CD14-positive monocyte (primary cell): ENCODE data around the gene TTC29. TPM values are rescaled to one million over a fixed set of nuclear protein-coding genes. Genes with fewer than 3 reads are reported as not detected.

Experiments
- DNase-seq, 3 donors: peaks; one replicate each; pipeline ENCODE4 v3.0.0-alpha.2; 2011 to 2022
- H2AFZ ChIP-seq: 2 replicates; pipeline ENCODE4 v1.6.0; 2012; ENCODE audit warnings: mild to moderate bottlenecking, low read depth, low read length, inconsistent platforms; ENCODE audit not compliant: insufficient read depth, poor library complexity, severe bottlenecking
- H3K27ac ChIP-seq, 2 donors: 1 replicate in 1 of 2; 2 replicates in 1 of 2; pipeline ENCODE4 v1.5.1; 2012 to 2013; ENCODE audit warnings: low read length in 2 of 2, control low read depth in 1 of 2, inconsistent platforms in 1 of 2, low read depth in 1 of 2, mild to moderate bottlenecking in 1 of 2
- H3K27me3 ChIP-seq, 2 donors: one replicate each; pipeline versions ENCODE4 v1.6.0 to v1.6.1; 2011 to 2013; ENCODE audit warnings: low read length in 2 of 2; ENCODE audit not compliant: control insufficient read depth in 2 of 2, insufficient read depth in 2 of 2
- H3K36me3 ChIP-seq, 2 donors: replicated peaks in 1 of 2; 1 replicate in 1 of 2; 2 replicates in 1 of 2; pipeline versions ENCODE4 v1.5.1 to v1.6.1; 2012 to 2013; ENCODE audit warnings: low read length in 2 of 2, control low read depth in 1 of 2, inconsistent platforms in 1 of 2, mild to moderate bottlenecking in 1 of 2; ENCODE audit not compliant: insufficient read depth in 2 of 2, control insufficient read depth in 1 of 2
- H3K4me1 ChIP-seq, 2 donors: 1 replicate in 1 of 2; 2 replicates in 1 of 2; pipeline versions ENCODE4 v1.5.1 to v1.6.1; 2012 to 2013; ENCODE audit warnings: low read length in 2 of 2, control low read depth in 1 of 2, inconsistent platforms in 1 of 2, mild to moderate bottlenecking in 1 of 2, moderate library complexity in 1 of 2; ENCODE audit not compliant: insufficient read depth in 2 of 2, control insufficient read depth in 1 of 2
- H3K4me2 ChIP-seq: replicated peaks from 2 replicates; pipeline ENCODE3; 2012; ENCODE audit warnings: low read length, moderate library complexity, mild to moderate bottlenecking; ENCODE audit not compliant: poor library complexity, severe bottlenecking; ENCODE audit errors: extremely low read depth
- H3K4me3 ChIP-seq, 3 experiments: fragments of 200-600 bp in 1 of 3; sonication (generic) in 1 of 3; replicated peaks in 1 of 3; 1 replicate in 2 of 3; 2 replicates in 1 of 3; pipeline ENCODE4 v1.5.1; 2011 to 2013; ENCODE audit warnings: low read length in 3 of 3, mild to moderate bottlenecking in 3 of 3, control low read depth in 2 of 3, low read depth in 2 of 3, inconsistent platforms in 1 of 3, moderate library complexity in 1 of 3
- H3K79me2 ChIP-seq: 2 replicates; pipeline ENCODE4 v1.6.0; 2012; ENCODE audit warnings: mild to moderate bottlenecking, control low read depth, inconsistent platforms, low read length, moderate library complexity; ENCODE audit not compliant: insufficient read depth
- H3K9ac ChIP-seq: 2 replicates; pipeline ENCODE4 v1.6.0; 2017; ENCODE audit warnings: low read length, mild to moderate bottlenecking; ENCODE audit not compliant: insufficient read depth, poor library complexity, severe bottlenecking
- H3K9me3 ChIP-seq, 2 donors: replicated peaks in 1 of 2; 1 replicate in 1 of 2; 2 replicates in 1 of 2; pipeline versions ENCODE4 v1.5.1 to v1.6.1; 2012 to 2013; ENCODE audit warnings: low read length in 2 of 2, control low read depth in 1 of 2; ENCODE audit not compliant: control insufficient read depth in 1 of 2, insufficient read depth in 1 of 2
- H4K20me1 ChIP-seq: 2 replicates; pipeline ENCODE4 v1.6.0; 2012; ENCODE audit warnings: mild to moderate bottlenecking, low read length, control low read depth, moderate library complexity; ENCODE audit not compliant: insufficient read depth
- H3K27ac Mint-ChIP-seq, 7 donors: one replicate each; pipeline ENCODE4 v1.8.0; 2020; ENCODE audit warnings: mild to moderate bottlenecking in 7 of 7, mixed read lengths in 7 of 7, moderate library complexity in 6 of 7, inconsistent platforms in 2 of 7
- H3K27me3 Mint-ChIP-seq, 3 donors: one replicate each; pipeline ENCODE4 v1.8.0; 2021 to 2022; ENCODE audit warnings: low read depth in 3 of 3, mild to moderate bottlenecking in 3 of 3, mixed read lengths in 3 of 3, moderate library complexity in 3 of 3, inconsistent platforms in 1 of 3
- H3K36me3 Mint-ChIP-seq, 2 donors: one replicate each; pipeline ENCODE4 v1.8.0; 2020; ENCODE audit warnings: mixed read lengths in 2 of 2, inconsistent platforms in 1 of 2, mild to moderate bottlenecking in 1 of 2
- H3K4me1 Mint-ChIP-seq: one replicate; pipeline ENCODE4 v1.8.0; 2020; ENCODE audit warnings: mild to moderate bottlenecking, mixed read lengths
- H3K4me3 Mint-ChIP-seq, 2 donors: one replicate each; pipeline ENCODE4 v1.8.0; 2020; ENCODE audit warnings: mild to moderate bottlenecking in 2 of 2, mixed read lengths in 2 of 2, moderate library complexity in 1 of 2
- H3K9me3 Mint-ChIP-seq, 7 donors: one replicate each; pipeline ENCODE4 v1.8.0; 2020 to 2022; ENCODE audit warnings: mixed read lengths in 7 of 7, mild to moderate bottlenecking in 6 of 7, moderate library complexity in 6 of 7, inconsistent platforms in 2 of 7
- CTCF ChIP-seq: fragments of 200-600 bp; IDR thresholded peaks from one replicate; pipeline ENCODE4 v1.8.0; 2022; ENCODE audit warnings: antibody characterized with exemption, mild to moderate bottlenecking
- WGBS: methylation state at CpG from one replicate; pipeline ENCODE4 v1.1.5; 2013; ENCODE audit warnings: missing lambda C conversion rate; ENCODE audit not compliant: insufficient coverage; 5-methylcytosine and 5-hydroxymethylcytosine counted together
- intact Hi-C, 2 donors: fragments of 100-400 bp; cut with micrococcal nuclease; formaldehyde crosslinking; loops; one replicate each; pipeline versions ENCODE4 v1.15.0 to v1.15.1; 2023
- polyA plus RNA-seq, 3 donors: library from polyadenylated mRNA; depleted of rRNA in 1 of 3; unstranded in 2 of 3; stranded (reverse) in 1 of 3; fragments of 300-500 nt in 2 of 3; fragments of >200 nt in 1 of 3; fragmentation: Illumina TruSeq in 2 of 3; gene quantifications; 1 replicate in 2 of 3; 2 replicates in 1 of 3; pipeline ENCODE4 v1.2.3, GENCODE V29; 2012 to 2021

Gene TTC29
- polyA plus RNA-seq, 3 donors, result not detected

GRCh38 chr4:146969126-146969525, 23.5 kb upstream of the TTC29 start:
- no peaks in the 10 kb centered on the region for H3K27me3 ChIP-seq
- H4K20me1 ChIP-seq, result no peaks in the 10 kb centered on the region
- H3K9me3 ChIP-seq, result peaks cover 0 to 4% of the 10 kb centered on the region in 2 donors
- H2AFZ ChIP-seq, result no peak overlapping the region
- H3K4me2 ChIP-seq, result no peak overlapping the region
- TF ChIP-seq CTCF, result no peak
- no peak for DNase-seq
- H3K27ac ChIP-seq, result no peak overlapping the region
- intact Hi-C loops, result no loop called here
- H3K27me3 Mint-ChIP-seq, result no peaks in the 10 kb centered on the region
- no peaks in the 10 kb centered on the region for H3K4me1 Mint-ChIP-seq
- H3K4me3 Mint-ChIP-seq, result no peak overlapping the region
- no peaks in the 10 kb centered on the region for H3K4me1 ChIP-seq
- H3K36me3 Mint-ChIP-seq, result no peaks in the 10 kb centered on the region
- no peak overlapping the region for H3K4me3 ChIP-seq
- no peaks in the 10 kb centered on the region for H3K79me2 ChIP-seq
- WGBS, result 80% methylated on average over 1 of the region's 1 CpG
- H3K27ac Mint-ChIP-seq, result no peak overlapping the region
- peaks cover 0 to 10% (median 2%) of the 10 kb centered on the region in 7 donors for H3K9me3 Mint-ChIP-seq
- H3K36me3 ChIP-seq, result no peaks in the 10 kb centered on the region
- H3K9ac ChIP-seq, result no peak overlapping the region

GRCh38 chr4:146960634-146961033, 15.0 kb upstream of the TTC29 start:
- Histone ChIP-seq H3K79me2 (no peaks in the 10 kb centered on the region), H3K27me3 (no peaks in the 10 kb centered on the region), H4K20me1 (no peaks in the 10 kb centered on the region), H3K27ac (no peak overlapping the region), H2AFZ (no peak overlapping the region), H3K4me3 (no peak overlapping the region), H3K9ac (no peak overlapping the region), H3K9me3 (no peaks in the 10 kb centered on the region), H3K4me2 (no peak overlapping the region), H3K36me3 (no peaks in the 10 kb centered on the region), H3K4me1 (no peaks in the 10 kb centered on the region)
- Mint-ChIP-seq H3K27me3 (peaks cover 0 to 5% (median 0%) of the 10 kb centered on the region in 3 donors), H3K4me1 (no peaks in the 10 kb centered on the region), H3K36me3 (no peaks in the 10 kb centered on the region), H3K27ac (no peak overlapping the region), H3K4me3 (no peak overlapping the region), H3K9me3 (peaks cover 0 to 5% (median 0%) of the 10 kb centered on the region in 7 donors)
- intact Hi-C loops, result no loop called here
- TF ChIP-seq CTCF, result no peak
- no CpG with 5 or more reads among the region's 2 CpGs for WGBS
- DNase-seq, result no peak
